Immature natural killer cell (primary cell): ENCODE results near the gene KCNH4. TPM values are rescaled to one million over a fixed set of nuclear protein-coding genes. Genes with fewer than 3 reads are reported as not detected.
A peak's percentile ranks its signal among the peaks of the same experiment; 100 is the strongest.

Experiments used
- DNase-seq, 3 donors: peaks; one replicate each; pipeline ENCODE4 v3.0.0; 2022; ENCODE audit warnings: mixed read lengths in 1 of 3
- H3K27ac Mint-ChIP-seq, 6 donors: one replicate each; pipeline ENCODE4 v1.8.0; 2020; ENCODE audit warnings: mixed read lengths in 6 of 6, mild to moderate bottlenecking in 5 of 6, inconsistent platforms in 4 of 6, moderate library complexity in 3 of 6
- H3K27me3 Mint-ChIP-seq, 3 donors: one replicate each; pipeline ENCODE4 v1.8.0; 2020 to 2021; ENCODE audit warnings: low read depth in 3 of 3, mild to moderate bottlenecking in 3 of 3, mixed read lengths in 3 of 3, moderate library complexity in 3 of 3, inconsistent platforms in 1 of 3
- H3K36me3 Mint-ChIP-seq, 3 donors: one replicate each; pipeline ENCODE4 v1.8.0; 2020; ENCODE audit warnings: mixed read lengths in 3 of 3, inconsistent platforms in 2 of 3, mild to moderate bottlenecking in 2 of 3
- H3K4me1 Mint-ChIP-seq, 2 donors: one replicate each; pipeline ENCODE4 v1.8.0; 2020; ENCODE audit warnings: inconsistent platforms in 2 of 2, mild to moderate bottlenecking in 2 of 2, mixed read lengths in 2 of 2, moderate library complexity in 1 of 2
- H3K4me3 Mint-ChIP-seq, 5 donors: one replicate each; pipeline ENCODE4 v1.8.0; 2020; ENCODE audit warnings: mild to moderate bottlenecking in 5 of 5, mixed read lengths in 5 of 5, inconsistent platforms in 3 of 5, moderate library complexity in 3 of 5
- H3K9me3 Mint-ChIP-seq, 6 donors: one replicate each; pipeline ENCODE4 v1.8.0; 2020; ENCODE audit warnings: mild to moderate bottlenecking in 6 of 6, mixed read lengths in 6 of 6, inconsistent platforms in 4 of 6, moderate library complexity in 3 of 6
- polyA plus RNA-seq, 3 donors: library from polyadenylated mRNA; unstranded; fragments of 300-500 nt; fragmentation: Illumina TruSeq; gene quantifications; one replicate each; pipeline ENCODE4 v1.2.3, GENCODE V29; 2021

Gene KCNH4
- polyA plus RNA-seq, 3 donors from 2014 or later, result not detected

- DNase-seq, result no peak
- peak overlapping the region; percentile 35 to 73 (median 53) for H3K4me3 Mint-ChIP-seq
- peaks cover 42 to 44% of the 10 kb centered on the region in 2 donors for H3K4me1 Mint-ChIP-seq
- peaks cover 2 to 16% (median 7%) of the 10 kb centered on the region in 3 donors for H3K27me3 Mint-ChIP-seq
- no peaks in the 10 kb centered on the region for H3K9me3 Mint-ChIP-seq
- H3K36me3 Mint-ChIP-seq, result peaks cover 0 to 7% (median 0%) of the 10 kb centered on the region in 3 donors
- no peak overlapping the region for H3K27ac Mint-ChIP-seq
Observed at GRCh38 chr17:42179911-42180410, 981 bp downstream of the KCNH4 start.

- Mint-ChIP-seq H3K36me3 (peaks cover 0 to 7% (median 0%) of the 10 kb centered on the region in 3 donors), H3K9me3 (no peaks in the 10 kb centered on the region), H3K27ac (peak overlapping the region in 1 of 6 donors; percentile 21), H3K27me3 (peaks cover 2 to 15% (median 12%) of the 10 kb centered on the region in 3 donors), H3K4me1 (peaks cover 38% of the 10 kb centered on the region in 2 donors), H3K4me3 (peak overlapping the region in 4 of 5 donors; percentile 22 to 54 (median 32))
- no peak for DNase-seq
Observed at GRCh38 chr17:42179335-42179734, 1.6 kb downstream of the KCNH4 start.

DNA sequence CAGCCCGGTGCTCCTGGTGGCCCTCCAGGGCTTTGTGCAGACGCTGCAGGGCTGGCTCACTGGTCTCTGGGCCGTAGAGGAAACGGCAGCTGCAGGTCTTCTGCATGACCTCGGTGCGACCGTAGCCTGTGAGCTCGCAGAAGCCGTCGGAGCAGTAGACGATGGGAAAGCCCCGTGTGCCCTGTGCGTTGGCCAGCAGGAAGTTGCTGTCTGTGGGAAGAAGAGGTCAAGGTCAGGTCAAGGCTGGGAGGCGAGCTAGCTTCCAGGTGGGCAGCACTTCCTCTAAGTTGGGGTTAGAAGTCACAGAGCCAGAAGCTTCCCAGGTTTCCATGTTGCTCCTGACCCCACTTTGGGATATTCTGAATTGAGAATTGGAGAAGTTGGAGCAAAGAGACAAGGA is 2.1 kb downstream of the KCNH4 start:
- Mint-ChIP-seq H3K27ac (peak overlapping the region in 2 of 6 donors; percentile 21 to 69), H3K4me1 (peaks cover 33 to 36% of the 10 kb centered on the region in 2 donors), H3K9me3 (no peaks in the 10 kb centered on the region), H3K4me3 (peak overlapping the region in 1 of 5 donors; percentile 14), H3K36me3 (peaks cover 0 to 7% (median 0%) of the 10 kb centered on the region in 3 donors), H3K27me3 (peaks cover 2 to 15% (median 11%) of the 10 kb centered on the region in 3 donors)
- DNase-seq, result no peak

- Mint-ChIP-seq H3K9me3 (no peaks in the 10 kb centered on the region), H3K27me3 (peaks cover 2 to 14% (median 9%) of the 10 kb centered on the region in 3 donors), H3K4me3 (no peak overlapping the region), H3K27ac (no peak overlapping the region), H3K36me3 (peaks cover 0 to 7% (median 0%) of the 10 kb centered on the region in 3 donors), H3K4me1 (peaks cover 22 to 25% of the 10 kb centered on the region in 2 donors)
- DNase-seq, result no peak
Observed at GRCh38 chr17:42177684-42178083, 3.3 kb downstream of the KCNH4 start.

GRCh38 chr17:42174126-42174783 is 6.7 kb downstream of the KCNH4 start:
- H3K4me3 Mint-ChIP-seq, result no peak overlapping the region
- H3K4me1 Mint-ChIP-seq, result peaks cover 2 to 4% of the 10 kb centered on the region in 2 donors
- peaks cover 0 to 7% (median 0%) of the 10 kb centered on the region in 3 donors for H3K36me3 Mint-ChIP-seq

DNA sequence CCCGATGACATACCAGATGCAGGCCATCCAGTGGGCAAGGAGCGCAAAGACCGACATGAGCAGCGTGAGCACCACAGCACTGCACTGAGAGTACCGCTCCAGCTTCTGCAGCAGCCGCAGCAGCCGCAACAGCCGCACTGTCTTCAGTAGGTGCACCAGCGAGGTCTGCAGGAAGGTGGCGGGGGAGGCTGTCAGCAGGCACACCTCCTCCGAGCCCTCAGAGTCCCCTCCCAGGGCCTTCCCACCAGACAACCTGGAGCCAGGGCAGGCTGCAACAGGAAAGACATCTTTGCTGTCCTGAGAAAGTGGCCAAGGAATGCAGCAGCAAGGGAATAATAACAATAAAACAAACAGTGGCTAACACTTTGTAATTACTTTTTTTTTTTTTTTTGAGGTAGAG is 9.1 kb downstream of the KCNH4 start:
- Mint-ChIP-seq H3K27me3 (peaks cover 0 to 8% (median 3%) of the 10 kb centered on the region in 3 donors), H3K9me3 (no peaks in the 10 kb centered on the region), H3K4me1 (no peaks in the 10 kb centered on the region), H3K36me3 (peaks cover 0 to 7% (median 0%) of the 10 kb centered on the region in 3 donors), H3K4me3 (no peak overlapping the region), H3K27ac (no peak overlapping the region)
- DNase-seq, result no peak

More at GRCh38 chr17:42174126-42174783, 6.7 kb downstream of the KCNH4 start:
- Mint-ChIP-seq H3K27ac (no peak overlapping the region), H3K27me3 (peaks cover 2 to 8% (median 6%) of the 10 kb centered on the region in 3 donors), H3K9me3 (no peaks in the 10 kb centered on the region)
- no peak for DNase-seq

- Mint-ChIP-seq H3K4me1 (no peaks in the 10 kb centered on the region), H3K27ac (no peak overlapping the region), H3K4me3 (no peak overlapping the region), H3K36me3 (no peaks in the 10 kb centered on the region), H3K9me3 (no peaks in the 10 kb centered on the region), H3K27me3 (peaks cover 0 to 1% (median 0%) of the 10 kb centered on the region in 3 donors)
- DNase-seq, result no peak
Observed at GRCh38 chr17:42169351-42169750, 11.6 kb downstream of the KCNH4 start.

DNA sequence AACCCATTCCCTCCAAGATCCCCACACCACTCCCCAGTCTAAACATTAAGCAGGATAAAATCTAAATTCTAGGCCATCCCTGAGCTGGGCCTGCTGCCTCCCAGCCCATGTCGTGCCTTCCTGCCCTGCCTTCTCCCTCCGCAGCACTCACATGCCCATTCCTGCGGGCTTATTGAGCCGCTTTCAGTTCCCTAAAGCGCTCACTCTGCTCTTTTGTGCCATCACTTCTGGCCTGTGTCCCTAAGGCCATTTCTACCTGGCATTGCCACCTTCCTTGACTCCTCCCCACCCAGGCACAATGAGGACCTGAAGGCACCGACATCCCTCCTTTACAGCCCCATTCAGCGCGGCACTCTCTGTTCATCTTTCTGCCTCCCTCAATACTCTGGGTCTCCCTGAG is 13.1 kb downstream of the KCNH4 start:
- H3K4me1 Mint-ChIP-seq, result no peaks in the 10 kb centered on the region
- no peak overlapping the region for H3K4me3 Mint-ChIP-seq
- no peak for DNase-seq
- H3K36me3 Mint-ChIP-seq, result no peaks in the 10 kb centered on the region
- peaks cover 0 to 1% (median 0%) of the 10 kb centered on the region in 3 donors for H3K27me3 Mint-ChIP-seq
- H3K27ac Mint-ChIP-seq, result no peak overlapping the region
- H3K9me3 Mint-ChIP-seq, result no peaks in the 10 kb centered on the region

DNA sequence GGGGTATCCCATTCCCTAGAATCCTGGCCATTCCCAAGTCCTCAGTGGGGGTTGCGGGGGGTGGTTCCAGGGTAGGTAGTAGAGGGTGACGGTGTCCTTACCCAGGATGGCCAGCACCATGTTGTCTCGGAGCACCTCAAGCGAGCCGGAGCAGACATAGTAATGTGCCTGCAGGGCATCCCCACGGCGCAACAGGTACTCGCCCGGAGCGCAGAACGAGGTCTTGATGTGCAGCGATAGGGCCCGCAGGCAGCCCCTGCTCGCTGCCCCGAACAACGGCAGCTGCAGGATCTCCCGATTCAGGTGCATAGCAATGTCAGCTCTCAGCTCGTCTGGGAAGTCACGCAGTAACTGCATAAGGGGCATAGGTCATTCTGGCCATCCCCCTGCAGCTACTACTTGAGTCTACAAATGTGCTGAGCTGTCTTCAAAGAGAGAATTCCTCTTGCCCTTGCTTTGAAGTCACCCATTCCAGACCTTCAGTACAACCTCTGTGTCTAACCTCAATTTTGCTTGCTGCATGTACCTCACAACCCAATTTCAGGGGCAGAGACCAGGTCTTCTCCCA is 14.7 kb downstream of the KCNH4 start:
- DNase-seq, result no peak
- Mint-ChIP-seq H3K9me3 (no peaks in the 10 kb centered on the region), H3K27ac (no peak overlapping the region), H3K36me3 (no peaks in the 10 kb centered on the region), H3K4me3 (no peak overlapping the region), H3K27me3 (no peaks in the 10 kb centered on the region), H3K4me1 (no peaks in the 10 kb centered on the region)

DNA sequence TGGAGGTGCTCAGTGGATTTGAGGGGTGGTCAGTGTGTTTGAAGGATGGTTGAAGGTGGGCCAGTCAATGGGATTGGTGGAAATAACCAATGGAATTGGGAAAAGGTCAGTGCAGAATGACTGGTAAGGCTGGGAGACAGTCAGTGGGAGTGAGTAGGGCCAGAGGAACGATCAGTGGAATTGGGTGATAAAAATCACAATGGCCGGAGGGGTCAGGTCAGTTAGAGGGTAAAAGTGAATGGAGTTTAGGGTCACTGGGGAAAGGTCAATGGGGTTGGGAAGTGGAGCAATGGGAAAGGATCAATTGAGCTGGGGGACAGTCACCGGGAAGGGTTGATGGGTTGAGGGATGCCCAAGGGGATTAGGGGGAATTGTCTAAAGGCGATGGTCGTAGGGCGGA is 15.2 kb downstream of the KCNH4 start:
- Mint-ChIP-seq H3K9me3 (no peaks in the 10 kb centered on the region), H3K4me1 (no peaks in the 10 kb centered on the region), H3K27me3 (no peaks in the 10 kb centered on the region), H3K27ac (no peak overlapping the region), H3K4me3 (no peak overlapping the region), H3K36me3 (no peaks in the 10 kb centered on the region)
- no peak for DNase-seq

DNA sequence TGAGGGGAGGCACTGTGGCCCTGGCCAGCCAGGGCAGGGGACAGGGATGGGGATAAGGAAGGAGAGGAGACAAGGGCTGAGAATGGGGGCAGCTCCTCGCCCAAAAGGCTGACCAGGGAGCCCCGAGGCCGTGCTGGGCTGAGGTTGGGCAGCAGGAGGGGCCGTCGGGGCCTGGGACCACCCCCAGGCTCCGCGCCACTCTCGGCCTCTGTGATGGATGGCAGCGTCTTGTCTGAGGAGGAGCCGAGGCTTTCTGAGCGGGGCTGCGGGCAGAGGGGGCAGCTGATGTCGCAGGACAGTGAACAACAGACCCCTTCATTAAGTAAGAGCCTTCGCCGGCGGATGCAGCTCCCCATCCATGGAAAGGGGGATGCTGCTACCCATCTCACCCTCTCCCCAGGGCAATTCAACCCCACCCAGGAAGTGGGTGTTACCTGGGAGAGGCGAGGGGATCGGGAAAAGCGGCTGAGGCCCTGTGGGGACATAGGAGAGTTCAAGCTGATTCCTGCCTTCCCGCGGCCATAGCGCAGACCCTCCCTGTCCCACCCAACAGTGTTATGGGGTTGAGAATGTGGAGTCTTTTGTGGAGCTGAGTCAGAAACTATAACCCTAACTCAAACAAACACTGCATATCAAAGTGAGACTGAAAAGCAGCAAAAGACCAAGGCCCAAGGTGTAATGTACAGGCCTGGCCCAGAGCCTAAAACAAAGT is 17.1 kb downstream of the KCNH4 start:
- Mint-ChIP-seq H3K9me3 (no peaks in the 10 kb centered on the region), H3K36me3 (no peaks in the 10 kb centered on the region), H3K27ac (no peak overlapping the region), H3K4me1 (no peaks in the 10 kb centered on the region), H3K4me3 (no peak overlapping the region), H3K27me3 (no peaks in the 10 kb centered on the region)
- no peak for DNase-seq

DNA sequence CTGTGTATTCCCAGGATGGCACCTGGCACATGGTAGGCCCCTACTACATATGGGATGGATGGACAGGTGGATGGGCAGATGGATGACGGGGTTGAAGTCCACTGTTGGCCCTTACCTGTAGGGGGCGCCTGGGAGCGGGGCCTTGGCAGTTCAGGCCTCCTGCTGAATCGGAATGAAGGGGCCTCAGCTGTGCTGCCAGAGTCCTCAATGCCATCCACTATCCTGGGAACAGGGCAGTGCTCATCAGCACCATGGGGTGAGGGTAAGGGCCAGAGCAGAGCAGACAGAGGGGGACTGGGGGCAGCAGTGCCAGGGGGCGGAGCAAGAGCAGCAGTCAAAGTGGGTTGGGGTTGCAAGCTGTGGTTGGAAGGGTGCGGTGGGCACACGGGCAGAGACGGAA is 17.8 kb downstream of the KCNH4 start:
- Mint-ChIP-seq H3K27ac (no peak overlapping the region), H3K27me3 (no peaks in the 10 kb centered on the region), H3K36me3 (no peaks in the 10 kb centered on the region), H3K4me1 (no peaks in the 10 kb centered on the region), H3K9me3 (no peaks in the 10 kb centered on the region), H3K4me3 (no peak overlapping the region)
- no peak for DNase-seq

DNA sequence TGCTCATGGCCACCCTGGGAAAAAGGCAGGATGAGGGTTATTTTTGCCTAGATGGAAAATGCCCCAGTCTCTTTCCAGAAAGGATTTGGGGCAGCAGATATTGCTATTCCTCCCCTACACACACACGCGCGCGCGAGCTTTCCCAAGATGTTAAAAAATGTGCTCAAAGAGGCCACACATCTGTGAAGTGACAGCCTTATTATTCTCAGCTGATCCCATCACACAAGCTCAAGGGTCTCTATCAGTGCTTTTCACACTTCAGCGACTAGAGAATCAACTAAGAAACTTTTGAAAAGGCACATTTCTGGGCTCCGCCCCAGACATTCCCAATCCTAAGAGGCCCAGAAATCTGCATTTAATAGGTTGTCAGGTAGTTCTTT is 20.4 kb downstream of the KCNH4 start:
- H3K36me3 Mint-ChIP-seq, result no peaks in the 10 kb centered on the region
- H3K27ac Mint-ChIP-seq, result no peak overlapping the region
- DNase-seq, result no peak
- no peaks in the 10 kb centered on the region for H3K9me3 Mint-ChIP-seq
- H3K4me1 Mint-ChIP-seq, result peaks cover 6 to 7% of the 10 kb centered on the region in 2 donors
- no peak overlapping the region for H3K4me3 Mint-ChIP-seq
- H3K27me3 Mint-ChIP-seq, result peaks cover 0 to 5% (median 2%) of the 10 kb centered on the region in 3 donors
